T1000 (cell line): ENCODE data around the gene ORC3.
"Not testable (repeated sequence)": the region's sequence is repeated elsewhere in the genome, so short reads cannot be mapped to it uniquely, and the experiment has no call there.

Experiments
- DNase-seq: peaks from one replicate; lab custom pipeline; 2025; ENCODE audit warnings: mixed read lengths; lab: John Stamatoyannopoulos, UW

The ORC3 gene

DNA sequence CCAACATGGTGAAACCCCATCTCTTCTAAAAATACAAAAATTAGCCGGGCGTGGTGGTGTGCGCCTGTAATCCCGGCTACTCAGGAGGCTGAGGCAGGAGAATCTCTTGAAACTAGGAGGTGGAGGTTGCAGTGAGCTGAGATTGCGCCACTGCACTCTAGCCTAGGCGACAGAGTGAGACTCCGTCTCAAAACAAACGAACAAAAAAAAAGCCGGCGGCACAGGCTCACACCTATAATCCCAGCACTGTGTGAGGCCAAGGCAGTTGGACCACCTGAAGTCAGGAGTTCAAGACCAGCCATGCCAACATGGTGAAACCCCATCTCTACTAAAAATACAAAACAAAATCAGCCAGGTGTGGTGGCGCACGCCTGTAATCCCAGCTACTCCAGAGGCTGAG lies 106.9 kb downstream of the ORC3 start:
- not testable (repeated sequence) for DNase-seq

DNA sequence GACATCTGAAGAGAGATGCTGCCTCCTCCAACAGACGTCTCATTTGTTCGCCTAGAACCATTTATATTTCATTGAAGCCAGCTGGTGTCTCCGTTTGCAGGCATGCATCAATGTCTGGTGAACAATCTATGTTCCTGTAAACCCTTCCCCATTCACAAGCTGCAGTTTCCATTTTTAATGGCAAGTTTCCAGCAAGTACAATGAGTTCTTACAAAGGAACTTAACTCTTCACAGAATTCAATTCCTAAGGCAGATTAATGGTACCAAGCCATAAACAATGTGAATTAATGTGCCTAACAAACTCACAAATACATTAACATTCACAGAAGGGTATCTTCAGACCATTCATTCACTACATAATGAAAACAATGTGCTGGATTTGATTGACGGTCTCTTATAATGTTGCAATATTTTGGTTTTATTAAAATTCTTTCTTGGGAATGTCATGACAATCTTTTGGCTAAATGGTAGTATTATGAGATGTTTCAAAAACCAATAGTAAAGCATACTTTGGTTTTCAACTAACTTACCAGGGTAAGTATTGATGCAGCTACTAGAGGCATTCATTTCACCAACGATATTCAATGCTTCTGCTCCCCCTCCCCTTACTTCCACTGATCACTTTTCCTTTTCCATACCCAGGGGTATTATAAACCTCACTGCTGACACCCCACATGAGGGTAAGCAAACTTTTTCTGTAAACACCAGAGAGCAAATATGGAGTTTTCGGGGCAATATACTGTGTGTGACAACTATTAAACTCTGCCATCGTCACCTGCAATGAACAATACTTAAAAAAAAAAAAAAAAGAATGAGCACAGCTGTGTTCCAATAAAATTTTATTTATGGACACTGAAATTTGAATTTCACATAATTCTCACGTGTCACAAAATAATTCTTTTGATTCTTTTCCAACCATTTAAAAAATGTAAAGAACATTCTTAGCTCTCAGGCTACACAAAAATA lies 107.9 kb downstream of the ORC3 start:
- DNase-seq = no peak

DNA sequence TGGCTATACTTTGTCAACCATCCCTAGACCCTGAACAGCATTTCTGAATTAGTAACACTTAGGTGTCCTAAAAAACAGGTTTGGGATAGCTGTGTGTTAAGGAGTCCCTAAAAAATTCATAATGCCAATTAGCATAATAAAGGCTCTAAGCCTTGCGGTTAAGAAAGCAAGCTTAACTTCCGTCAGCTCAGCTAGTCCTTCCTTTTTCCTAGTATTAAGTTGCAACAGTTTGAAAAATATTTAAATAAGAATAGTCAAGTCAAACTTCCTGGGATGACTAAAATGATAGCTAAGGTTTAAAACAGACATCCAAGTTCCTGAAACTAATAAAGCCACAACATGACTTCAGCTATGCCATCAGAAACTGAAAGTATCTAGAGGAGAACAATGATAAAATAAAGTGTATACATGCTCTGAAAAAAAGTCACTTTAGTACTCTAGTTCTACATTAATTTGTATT lies 108.6 kb downstream of the ORC3 start:
- no peak for DNase-seq

DNA sequence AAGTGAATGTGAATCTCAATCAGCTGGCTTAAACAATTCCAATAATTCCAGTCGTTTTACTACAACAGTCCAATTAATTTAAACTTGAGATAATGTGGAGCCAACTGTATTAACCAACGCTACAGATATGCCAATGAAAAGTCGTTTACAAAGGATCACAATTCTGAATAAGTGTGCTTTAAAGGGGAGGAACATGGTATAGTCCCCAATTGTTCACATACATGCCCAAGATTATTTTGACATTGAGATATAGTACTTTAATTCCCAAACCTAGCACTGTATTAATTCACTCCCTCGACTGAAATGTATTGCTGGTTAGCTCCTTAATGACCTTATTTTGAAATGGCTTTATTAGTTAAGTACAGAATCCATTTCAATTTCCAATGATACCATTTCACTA lies 109.6 kb downstream of the ORC3 start:
- no peak for DNase-seq

DNA sequence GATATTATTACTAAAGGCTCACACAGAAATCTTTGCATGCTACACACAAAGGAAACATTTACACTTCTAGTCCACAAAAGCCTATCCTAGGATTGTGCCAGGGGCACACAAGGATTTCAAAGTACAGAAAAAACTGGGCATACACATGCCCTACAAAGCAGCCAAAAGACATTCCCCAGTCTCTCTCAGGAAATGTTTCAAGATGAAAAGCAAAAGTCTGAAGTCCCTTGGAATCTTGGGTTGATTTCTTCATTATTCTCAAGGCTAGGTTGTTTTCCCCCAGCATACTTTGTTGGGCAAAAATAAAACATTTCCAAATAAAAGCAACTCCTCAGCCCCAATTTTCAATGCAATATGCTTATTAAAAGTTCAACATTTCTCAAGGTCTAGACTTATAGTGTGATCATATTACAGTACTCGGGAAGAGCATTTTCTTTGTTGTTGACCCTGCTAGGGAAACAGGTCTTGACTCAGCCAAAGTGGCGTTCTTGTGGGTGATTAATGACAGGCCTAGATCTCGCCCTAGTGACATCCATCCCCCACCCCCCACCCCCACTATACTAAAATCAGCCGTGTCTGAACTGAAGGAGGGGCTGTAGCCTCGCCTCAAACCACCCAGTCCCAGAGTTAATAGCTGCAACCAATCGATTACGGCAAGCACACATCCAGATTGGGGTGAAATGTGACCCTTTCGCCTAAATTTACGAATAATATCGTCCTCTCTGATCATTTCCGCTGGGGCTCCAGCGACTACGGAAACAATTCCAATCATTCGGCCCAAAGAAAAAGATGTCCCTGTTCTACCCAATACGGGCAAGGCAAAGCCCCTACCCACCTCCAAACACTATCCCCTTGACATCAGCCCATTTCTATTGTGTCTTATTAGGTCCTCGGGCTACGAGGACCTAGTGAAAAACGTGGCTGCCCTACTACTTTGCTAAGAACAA lies 110.7 kb downstream of the ORC3 start:
- DNase-seq = no peak

DNA sequence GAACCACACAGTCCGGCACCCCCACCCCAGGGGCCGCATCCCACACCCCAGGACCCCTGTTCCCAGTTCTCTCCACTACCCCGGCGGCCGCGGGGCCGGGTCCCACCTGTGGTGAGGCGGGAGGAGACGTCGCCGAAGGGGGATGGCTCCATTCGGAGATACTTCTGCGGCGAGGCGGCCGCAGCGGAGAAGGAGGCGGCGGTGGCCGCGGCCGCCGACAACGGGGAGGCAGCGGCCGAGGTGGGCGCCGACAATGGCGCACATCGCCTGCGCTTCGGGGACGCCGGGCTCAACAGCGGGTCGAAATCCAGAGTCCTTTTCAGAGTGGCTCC lies 111.4 kb downstream of the ORC3 start:
- DNase-seq = no peak

DNA sequence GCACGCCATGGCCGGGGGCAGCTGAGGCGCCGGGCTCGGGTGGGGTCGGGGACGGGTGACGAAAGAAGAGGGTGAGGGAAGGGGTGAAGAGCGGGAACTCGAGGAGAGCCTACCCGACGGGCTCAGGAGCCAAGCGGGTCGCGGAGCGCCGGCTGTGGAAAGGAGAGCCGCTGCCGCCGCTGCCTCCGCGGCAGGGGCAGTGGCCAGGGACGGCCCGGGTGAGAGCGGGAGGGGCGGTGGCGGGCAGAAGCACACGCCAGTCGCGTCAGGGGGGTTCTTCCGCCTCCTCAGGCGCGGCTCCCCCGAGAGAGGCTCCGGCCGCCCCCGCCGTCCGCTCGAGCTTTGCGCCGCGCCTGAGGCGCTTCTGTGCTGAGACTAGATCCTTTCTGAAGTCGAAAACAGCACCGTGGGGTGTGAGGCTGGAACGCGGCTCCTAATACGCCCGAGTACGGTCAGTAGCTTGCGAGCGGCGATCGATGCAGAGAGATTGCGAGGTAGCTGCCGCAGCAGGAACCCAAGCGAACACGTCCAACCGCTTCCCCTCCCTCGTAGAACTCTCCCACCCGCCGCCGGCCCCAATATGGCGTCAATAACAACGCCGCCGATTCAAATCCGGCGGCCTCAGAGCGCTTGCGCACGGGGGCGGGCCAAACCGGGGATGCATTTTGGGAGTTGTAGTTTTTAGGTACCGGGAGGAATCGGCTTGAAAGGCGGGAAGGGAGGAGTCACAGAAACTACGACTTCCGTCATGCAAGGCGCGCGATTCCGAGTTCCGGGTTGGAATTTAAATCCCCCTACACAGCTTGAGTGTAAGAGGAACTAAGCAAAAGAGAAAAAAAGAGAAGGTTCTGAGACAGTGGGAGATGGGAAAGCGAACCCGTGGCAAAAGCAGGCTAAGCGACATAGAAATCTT lies 112.0 kb downstream of the ORC3 start, which contains the start of gene AKIRIN2:
Gene AKIRIN2, minus strand, starts transcription at position 558 of the 913 bp plus-strand sequence. Its CDS starts 549 bp downstream, at position 9.
- DNase-seq = peak; percentile 95

DNA sequence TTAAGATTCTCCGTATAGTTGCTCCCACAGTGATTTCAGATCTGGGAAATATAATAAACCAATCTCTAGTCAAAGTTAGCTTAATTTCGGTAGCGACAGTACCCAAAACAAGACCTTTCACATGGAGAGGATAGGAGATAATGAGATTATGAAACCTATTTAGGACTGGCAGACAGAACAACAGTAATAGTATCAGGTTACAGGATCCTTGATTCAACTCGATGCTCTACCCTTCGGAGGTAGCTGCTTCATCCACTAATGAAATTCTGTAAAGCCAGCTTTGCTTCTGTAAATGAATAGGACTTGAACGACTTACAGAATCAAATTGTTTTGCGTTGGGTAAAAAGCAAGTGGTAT lies 112.6 kb downstream of the ORC3 start:
- no peak for DNase-seq

DNA sequence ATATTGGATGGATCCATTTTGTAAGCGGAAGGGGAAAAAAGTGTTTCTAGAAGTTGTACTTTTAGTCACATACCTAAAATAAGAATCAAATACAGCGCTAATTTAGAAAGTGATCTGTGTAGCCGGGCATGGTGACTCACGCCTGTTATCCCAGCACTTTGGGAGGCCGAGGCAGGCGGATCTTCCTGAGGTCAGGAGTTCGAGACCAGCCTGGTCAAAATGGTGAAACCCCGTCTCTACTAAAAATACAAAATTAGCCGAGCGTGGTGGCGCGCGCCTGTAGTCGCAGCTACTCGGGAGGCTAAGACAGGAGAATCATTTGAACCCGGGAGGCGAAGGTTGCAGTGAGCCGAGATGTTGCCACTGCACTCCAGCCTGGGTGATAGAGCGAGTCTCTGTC lies 113.1 kb downstream of the ORC3 start:
- not testable (repeated sequence) for DNase-seq

DNA sequence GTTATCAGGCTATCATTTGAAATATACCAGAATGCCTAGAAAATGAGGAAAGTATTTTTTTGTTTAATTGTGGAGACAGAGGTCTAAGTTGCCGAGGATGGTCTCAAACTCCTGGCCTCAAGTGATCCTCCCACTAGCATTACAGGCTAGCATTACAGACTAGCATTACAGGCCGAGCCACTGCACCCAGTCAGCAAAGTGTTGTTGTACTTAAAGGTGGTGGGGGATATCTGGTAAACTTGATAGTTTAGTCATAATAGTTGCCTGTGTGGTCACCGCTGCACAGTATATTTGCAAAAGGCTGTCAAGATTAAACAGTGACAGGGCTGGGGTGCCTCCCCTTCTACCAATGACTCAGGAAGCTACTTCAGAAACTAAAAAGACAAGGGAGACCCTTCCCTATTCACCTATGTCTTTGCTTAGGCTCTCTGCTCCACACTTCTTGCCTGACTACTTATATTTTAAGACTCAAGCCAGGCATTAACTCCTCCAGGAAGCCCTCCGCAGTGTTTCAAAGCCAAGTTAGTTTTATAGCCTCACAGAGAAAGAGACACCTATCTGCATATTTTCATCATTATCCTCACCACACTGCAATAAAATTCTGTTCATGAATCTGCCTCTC lies 115.2 kb downstream of the ORC3 start:
- DNase-seq = no peak

DNA sequence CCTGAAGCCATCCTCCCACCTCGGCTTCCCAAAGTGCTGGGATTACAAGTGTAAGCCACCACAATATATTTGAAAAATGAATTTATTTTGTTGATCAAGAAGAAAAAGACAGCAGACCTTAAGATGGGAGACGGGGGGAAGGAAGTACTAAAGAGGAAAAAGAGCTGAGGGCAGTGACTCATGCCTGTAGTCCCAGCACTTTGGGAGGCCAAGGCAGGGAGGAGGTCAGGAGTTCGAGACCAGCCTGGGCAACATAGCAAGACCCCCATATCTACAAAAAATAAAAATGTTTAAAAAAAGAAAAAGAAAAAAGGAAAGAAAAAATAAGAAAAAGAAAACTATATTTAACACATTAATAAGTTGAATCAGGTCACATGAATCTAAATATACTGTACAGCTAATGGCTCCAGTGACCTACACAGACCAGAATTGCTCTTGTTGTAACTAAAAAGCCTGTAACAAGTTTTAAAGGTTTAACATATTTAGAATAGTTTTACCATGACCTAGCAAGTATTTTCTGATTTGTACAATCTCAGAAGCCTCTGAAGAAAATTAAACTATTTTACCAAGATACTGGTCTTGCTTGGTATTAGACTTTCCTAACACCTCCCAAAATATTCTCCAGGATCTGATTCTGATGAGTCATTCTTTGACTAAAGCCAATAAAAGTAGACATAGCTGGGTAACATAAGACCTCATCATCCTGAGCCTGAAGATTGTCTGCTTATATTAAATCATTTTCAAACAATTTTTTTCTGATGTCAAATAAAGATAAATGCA lies 116.4 kb downstream of the ORC3 start:
- DNase-seq = no peak

DNA sequence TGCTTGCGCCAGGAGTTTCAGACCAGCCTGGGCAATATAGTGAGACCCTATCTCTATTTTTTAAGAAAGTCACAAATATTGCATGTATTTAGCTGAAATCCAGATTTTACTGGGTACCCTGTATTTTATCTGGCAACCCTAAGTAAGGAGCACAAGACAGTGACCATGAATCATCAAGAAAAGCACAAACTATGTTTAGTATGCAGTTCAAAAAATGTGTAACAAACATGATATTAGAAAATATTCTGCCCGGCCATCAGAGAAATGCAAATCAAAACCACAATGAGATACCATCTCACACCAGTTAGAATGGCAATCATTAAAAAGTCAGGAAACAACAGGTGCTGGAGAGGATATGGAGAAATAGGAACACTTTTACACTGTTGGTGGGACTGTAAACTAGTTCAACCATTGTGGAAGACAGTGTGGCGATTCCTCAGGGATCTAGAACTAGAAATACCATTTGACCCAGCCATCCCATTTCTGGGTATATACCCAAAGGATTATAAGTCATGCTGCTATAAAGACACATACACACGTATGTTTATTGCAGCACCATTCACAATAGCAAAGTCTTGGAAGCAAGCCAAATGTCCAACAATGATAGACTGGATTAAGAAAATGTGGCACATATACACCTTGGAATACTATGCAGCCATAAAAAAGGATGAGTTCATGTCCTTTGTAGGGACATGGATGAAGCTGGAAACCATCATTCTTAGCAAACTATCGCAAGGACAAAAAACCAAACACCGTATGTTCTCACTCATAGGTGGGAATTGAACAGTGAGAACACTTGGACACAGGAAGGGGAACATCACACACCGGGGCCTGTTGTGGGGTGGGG lies 118.9 kb downstream of the ORC3 start:
- DNase-seq = not testable (repeated sequence)

DNA sequence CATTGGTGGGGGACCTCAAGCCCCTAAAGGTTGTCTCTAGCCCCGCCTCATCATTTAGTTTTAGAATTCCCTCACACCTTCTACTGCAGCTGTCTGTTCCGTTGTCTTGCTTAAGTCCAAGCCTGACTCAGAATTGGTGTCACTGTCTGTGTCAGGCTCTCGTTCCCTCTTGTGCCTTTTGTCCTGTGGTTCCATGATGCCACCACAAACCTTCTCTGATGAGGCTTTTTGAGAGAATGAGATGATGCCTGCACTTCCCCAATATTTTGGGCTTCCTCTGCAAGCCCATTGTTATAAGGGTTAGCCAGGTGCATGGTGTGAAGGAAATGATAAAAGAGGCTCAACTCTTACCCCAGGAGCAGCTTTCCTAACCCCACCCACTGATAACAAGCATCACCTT lies 120.2 kb downstream of the ORC3 start:
- DNase-seq = no peak

DNA sequence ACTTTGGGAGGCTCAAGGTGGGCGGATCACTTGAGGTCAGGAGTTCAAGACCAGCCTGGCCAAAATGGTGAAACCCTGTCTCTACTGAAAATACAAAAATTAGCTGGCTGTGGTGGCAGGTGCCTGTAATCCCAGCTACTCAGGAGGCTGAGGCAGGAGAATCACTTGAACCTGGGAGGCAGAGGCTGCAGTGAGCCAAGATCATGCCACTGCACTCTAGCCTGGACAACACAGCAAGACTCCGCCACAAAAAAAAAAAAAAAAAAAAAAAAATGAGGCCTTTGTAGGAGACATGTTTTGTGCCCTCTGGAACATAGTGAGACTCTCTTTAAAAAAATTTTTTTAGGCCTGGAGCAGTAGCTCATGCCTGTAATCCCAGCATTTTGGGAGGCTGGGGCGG lies 122.8 kb downstream of the ORC3 start:
- not testable (repeated sequence) for DNase-seq

DNA sequence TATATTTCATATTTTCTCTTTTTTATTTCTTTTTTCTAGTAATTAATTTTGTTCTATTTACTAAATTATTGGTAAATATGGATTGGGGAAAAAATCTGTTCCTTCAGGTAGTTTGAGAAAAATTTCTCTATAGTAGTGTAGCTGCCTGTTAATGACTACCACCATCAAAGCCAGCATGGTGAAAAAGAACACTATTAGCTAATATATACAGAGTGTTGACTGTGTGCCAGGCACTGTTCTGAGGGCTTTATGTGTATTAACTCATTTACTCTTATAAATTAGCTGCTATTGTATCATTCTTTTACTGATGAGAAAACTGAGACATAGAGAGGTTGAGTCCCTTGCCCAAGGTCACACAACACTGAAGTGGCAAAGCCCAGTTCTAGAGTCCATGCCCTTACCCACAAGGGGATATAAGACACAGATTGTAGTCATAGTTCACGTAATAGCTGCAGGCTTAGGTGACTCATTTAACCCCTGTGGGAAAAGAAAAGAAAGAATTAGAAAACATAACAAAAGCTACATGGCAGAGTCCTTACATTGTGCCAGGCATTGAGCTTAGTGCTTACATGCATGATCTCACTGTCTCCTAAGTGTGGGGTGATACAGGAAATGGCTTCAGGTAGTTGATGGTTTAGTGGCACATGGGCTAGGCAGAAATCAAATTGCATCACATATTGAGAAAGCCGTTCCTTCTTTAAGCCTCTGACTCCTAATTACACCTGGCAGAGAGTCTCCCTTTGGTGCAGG lies 124.3 kb downstream of the ORC3 start:
- DNase-seq = peak; percentile 54
